Cardiac fibroblast (primary cell): ENCODE measurements around the gene COL16A1.
A peak's percentile ranks its signal among the peaks of the same experiment; 100 is the strongest.

ENCODE experiments used
- DNase-seq, 2 donors: peaks; one replicate each; pipeline versions ENCODE4 v3.0.0 to v3.0.0-alpha.2; 2010; ENCODE audit warnings: low read depth in 2 of 2
- H3K4me3 ChIP-seq, 2 donors: replicated peaks in 1 of 2; 1 replicate in 1 of 2; 2 replicates in 1 of 2; pipeline ENCODE4 v1.5.1; 2011; ENCODE audit warnings: low read depth in 2 of 2, low read length in 2 of 2, mild to moderate bottlenecking in 2 of 2, moderate library complexity in 1 of 2
- CTCF ChIP-seq: IDR thresholded peaks from one replicate; pipeline ENCODE4 v1.5.1; 2011; ENCODE audit warnings: low read depth, mild to moderate bottlenecking, low read length, inconsistent platforms

COL16A1 gene

GRCh38 chr1:31694069-31694963 is 9.5 kb downstream of the COL16A1 start:
- DNase-seq: no peak
- no peak for TF ChIP-seq CTCF
- no peak overlapping the region for H3K4me3 ChIP-seq

DNA sequence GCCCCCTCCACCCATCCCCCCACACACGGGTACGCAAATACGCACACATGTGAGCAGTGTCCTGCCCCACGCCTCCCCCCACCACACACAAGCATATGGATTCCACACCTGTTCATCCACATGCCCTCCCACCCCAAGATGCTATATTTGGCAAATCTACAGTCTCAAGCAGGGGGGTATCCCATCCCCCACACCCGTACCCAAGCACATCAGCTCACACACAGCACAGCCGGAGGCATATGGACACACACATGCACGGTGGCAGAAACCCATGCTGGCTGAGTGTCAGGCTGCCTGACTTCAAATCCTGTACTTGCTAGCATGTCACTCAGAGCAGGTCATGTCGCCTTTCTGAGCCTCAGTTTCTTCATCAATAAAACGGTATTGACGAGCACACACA is 10.6 kb downstream of the COL16A1 start:
- DNase-seq: no peak
- no peak overlapping the region for H3K4me3 ChIP-seq
- no peak for TF ChIP-seq CTCF

GRCh38 chr1:31691951-31692350 is 11.9 kb downstream of the COL16A1 start:
- H3K4me3 ChIP-seq: no peak overlapping the region
- no peak for TF ChIP-seq CTCF

DNA sequence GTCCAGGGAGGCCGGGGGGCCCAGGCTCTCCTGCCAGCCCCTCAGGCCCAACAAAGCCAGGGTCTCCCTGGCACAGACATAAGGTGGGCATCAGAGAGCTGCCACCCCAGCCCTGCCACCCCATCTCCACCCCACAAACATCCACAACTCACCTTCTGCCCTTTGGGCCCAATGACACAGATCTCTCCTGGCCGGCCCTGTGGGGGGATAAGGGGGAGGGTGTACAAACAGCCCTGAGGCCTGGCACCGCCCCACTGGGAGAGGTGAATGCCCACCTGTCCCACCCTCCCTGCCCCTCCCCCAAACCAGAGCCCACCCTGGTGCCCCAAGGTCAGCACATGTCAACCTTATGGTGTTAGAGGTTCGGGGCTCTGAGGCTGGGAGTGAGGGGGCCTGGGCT is 12.4 kb downstream of the COL16A1 start:
- DNase-seq: no peak
- no peak for TF ChIP-seq CTCF
- H3K4me3 ChIP-seq: no peak overlapping the region

More at GRCh38 chr1:31691951-31692350, 11.9 kb downstream of the COL16A1 start:
- DNase-seq: no peak

DNA sequence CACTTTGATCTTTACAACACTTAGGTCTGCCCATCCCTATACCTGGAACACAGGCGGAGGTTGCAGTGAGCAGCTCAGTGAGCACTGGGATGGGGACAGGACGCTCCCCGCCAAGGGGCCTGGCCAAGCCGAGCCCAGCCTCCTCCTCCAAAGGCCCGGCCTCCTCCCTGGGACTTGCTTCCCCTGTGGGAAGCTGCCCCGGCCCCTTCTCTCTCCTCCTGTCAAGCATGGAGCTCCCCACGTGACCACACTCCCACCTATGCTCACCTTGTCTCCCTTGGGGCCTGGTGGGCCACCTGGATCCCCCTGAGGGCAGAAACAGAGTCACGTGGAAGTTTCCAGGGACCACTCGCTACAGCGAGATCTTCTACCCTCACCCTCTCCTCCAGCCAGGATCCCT is 12.9 kb downstream of the COL16A1 start:
- TF ChIP-seq CTCF: no peak
- DNase-seq: no peak
- H3K4me3 ChIP-seq: no peak overlapping the region

DNA sequence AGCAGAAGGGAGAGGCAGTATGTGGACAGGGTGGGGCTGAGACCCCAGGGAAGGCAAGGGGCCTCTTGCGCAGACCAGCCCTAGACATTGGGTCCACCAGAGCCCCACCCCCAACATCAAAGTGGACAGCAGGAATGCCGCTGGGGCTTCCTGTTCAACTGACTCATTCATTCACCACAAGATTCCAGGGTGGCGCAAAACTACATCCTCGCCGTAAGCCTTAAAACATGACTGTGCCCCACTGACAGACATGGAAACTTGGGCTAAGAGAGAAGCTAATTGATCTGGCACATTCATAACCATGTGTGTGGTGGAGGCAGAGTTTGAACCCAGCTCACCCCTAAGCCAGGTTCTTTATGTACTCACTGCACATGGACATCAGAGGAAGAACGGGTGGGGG is 14.0 kb downstream of the COL16A1 start:
- H3K4me3 ChIP-seq: no peak overlapping the region
- TF ChIP-seq CTCF: no peak
- DNase-seq: peak; percentile 90 to 97

DNA sequence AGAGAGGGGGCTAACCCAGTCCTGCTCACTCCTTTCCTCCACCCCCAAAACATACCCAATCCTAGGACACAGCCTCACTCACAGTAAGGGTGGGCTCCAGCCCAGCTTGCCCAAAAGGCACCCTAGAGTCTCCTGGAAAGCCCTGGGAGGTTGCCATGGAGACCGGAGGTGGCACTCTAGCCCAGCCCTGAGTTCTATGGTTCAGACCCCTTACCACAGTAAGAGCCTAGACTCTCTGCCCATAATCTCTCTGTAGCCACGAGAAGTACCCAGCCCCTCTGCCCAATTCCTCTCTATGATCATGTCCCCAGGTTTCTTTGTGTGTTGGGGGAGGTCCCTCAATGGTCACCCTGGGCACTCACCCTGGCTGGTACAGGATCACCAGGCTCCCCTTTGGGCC is 14.4 kb downstream of the COL16A1 start:
- no peak for DNase-seq
- H3K4me3 ChIP-seq: no peak overlapping the region
- TF ChIP-seq CTCF: no peak
